ENCODE results near the gene WFDC1.

The WFDC1 gene

GRCh38 chr16:84271866-84272265, 22.8 kb upstream of the WFDC1 start:
- H3K36me3 ChIP-seq (ENCODE audit: control insufficient read depth in 2 of 2, insufficient read depth in 2 of 2, low read length in 2 of 2): no peaks in the 10 kb centered on the region
- no peak overlapping the region for H3K27ac ChIP-seq (ENCODE audit: low read depth in 2 of 2, low read length in 2 of 2)
- H3K9ac ChIP-seq (ENCODE audit: low read depth in 1 of 2, low read length in 2 of 2): no peak overlapping the region
- H3K9me3 ChIP-seq (ENCODE audit: control insufficient read depth in 2 of 2, low read length in 2 of 2): no peaks in the 10 kb centered on the region
- no peak overlapping the region for H3K4me3 ChIP-seq (ENCODE audit: low read length in 2 of 2)
- H3K27me3 ChIP-seq (ENCODE audit: control insufficient read depth in 2 of 2, insufficient read depth in 2 of 2, low read length in 2 of 2): peaks cover 0 to 4% of the 10 kb centered on the region in 2 donors
- no peaks in the 10 kb centered on the region for H3K4me1 ChIP-seq (ENCODE audit: control insufficient read depth in 2 of 2, insufficient read depth in 2 of 2, low read length in 2 of 2)

- no peak overlapping the region for H3K9ac ChIP-seq (ENCODE audit: low read depth in 1 of 2, low read length in 2 of 2)
- H3K4me3 ChIP-seq (ENCODE audit: low read length in 2 of 2): no peak overlapping the region
- H3K4me1 ChIP-seq (ENCODE audit: control insufficient read depth in 2 of 2, insufficient read depth in 2 of 2, low read length in 2 of 2): no peaks in the 10 kb centered on the region
- no peak overlapping the region for H3K27ac ChIP-seq (ENCODE audit: low read depth in 2 of 2, low read length in 2 of 2)
- no peaks in the 10 kb centered on the region for H3K36me3 ChIP-seq (ENCODE audit: control insufficient read depth in 2 of 2, insufficient read depth in 2 of 2, low read length in 2 of 2)
- H3K27me3 ChIP-seq (ENCODE audit: control insufficient read depth in 2 of 2, insufficient read depth in 2 of 2, low read length in 2 of 2): peaks cover 0 to 4% of the 10 kb centered on the region in 2 donors
- no peaks in the 10 kb centered on the region for H3K9me3 ChIP-seq (ENCODE audit: control insufficient read depth in 2 of 2, low read length in 2 of 2)
Measured at GRCh38 chr16:84272740-84273320, 21.8 kb upstream of the WFDC1 start.

GRCh38 chr16:84274515-84274914, 20.2 kb upstream of the WFDC1 start:
- Histone ChIP-seq H3K27me3 (ENCODE audit: control insufficient read depth in 2 of 2, insufficient read depth in 2 of 2, low read length in 2 of 2) (peaks cover 0 to 4% of the 10 kb centered on the region in 2 donors), H3K4me1 (ENCODE audit: control insufficient read depth in 2 of 2, insufficient read depth in 2 of 2, low read length in 2 of 2) (no peaks in the 10 kb centered on the region), H3K36me3 (ENCODE audit: control insufficient read depth in 2 of 2, insufficient read depth in 2 of 2, low read length in 2 of 2) (no peaks in the 10 kb centered on the region), H3K9me3 (ENCODE audit: control insufficient read depth in 2 of 2, low read length in 2 of 2) (no peaks in the 10 kb centered on the region), H3K4me3 (ENCODE audit: low read length in 2 of 2) (no peak overlapping the region), H3K9ac (ENCODE audit: low read depth in 1 of 2, low read length in 2 of 2) (no peak overlapping the region), H3K27ac (ENCODE audit: low read depth in 2 of 2, low read length in 2 of 2) (no peak overlapping the region)

GRCh38 chr16:84275585-84276151, 19.0 kb upstream of the WFDC1 start:
- Histone ChIP-seq H3K27ac (ENCODE audit: low read depth in 2 of 2, low read length in 2 of 2) (no peak overlapping the region), H3K9me3 (ENCODE audit: control insufficient read depth in 2 of 2, low read length in 2 of 2) (no peaks in the 10 kb centered on the region), H3K4me3 (ENCODE audit: low read length in 2 of 2) (no peak overlapping the region), H3K36me3 (ENCODE audit: control insufficient read depth in 2 of 2, insufficient read depth in 2 of 2, low read length in 2 of 2) (no peaks in the 10 kb centered on the region), H3K27me3 (ENCODE audit: control insufficient read depth in 2 of 2, insufficient read depth in 2 of 2, low read length in 2 of 2) (peaks cover 0 to 4% of the 10 kb centered on the region in 2 donors), H3K9ac (ENCODE audit: low read depth in 1 of 2, low read length in 2 of 2) (no peak overlapping the region), H3K4me1 (ENCODE audit: control insufficient read depth in 2 of 2, insufficient read depth in 2 of 2, low read length in 2 of 2) (no peaks in the 10 kb centered on the region)

GRCh38 chr16:84277244-84277823, 17.3 kb upstream of the WFDC1 start:
- Histone ChIP-seq H3K9me3 (ENCODE audit: control insufficient read depth in 2 of 2, low read length in 2 of 2) (no peaks in the 10 kb centered on the region), H3K36me3 (ENCODE audit: control insufficient read depth in 2 of 2, insufficient read depth in 2 of 2, low read length in 2 of 2) (no peaks in the 10 kb centered on the region), H3K4me1 (ENCODE audit: control insufficient read depth in 2 of 2, insufficient read depth in 2 of 2, low read length in 2 of 2) (no peaks in the 10 kb centered on the region), H3K27me3 (ENCODE audit: control insufficient read depth in 2 of 2, insufficient read depth in 2 of 2, low read length in 2 of 2) (no peaks in the 10 kb centered on the region), H3K4me3 (ENCODE audit: low read length in 2 of 2) (no peak overlapping the region), H3K9ac (ENCODE audit: low read depth in 1 of 2, low read length in 2 of 2) (no peak overlapping the region), H3K27ac (ENCODE audit: low read depth in 2 of 2, low read length in 2 of 2) (no peak overlapping the region)

GRCh38 chr16:84278333-84278732, 16.3 kb upstream of the WFDC1 start:
- Histone ChIP-seq H3K27ac (ENCODE audit: low read depth in 2 of 2, low read length in 2 of 2) (no peak overlapping the region), H3K9me3 (ENCODE audit: control insufficient read depth in 2 of 2, low read length in 2 of 2) (no peaks in the 10 kb centered on the region), H3K9ac (ENCODE audit: low read depth in 1 of 2, low read length in 2 of 2) (no peak overlapping the region), H3K27me3 (ENCODE audit: control insufficient read depth in 2 of 2, insufficient read depth in 2 of 2, low read length in 2 of 2) (no peaks in the 10 kb centered on the region), H3K4me3 (ENCODE audit: low read length in 2 of 2) (no peak overlapping the region), H3K4me1 (ENCODE audit: control insufficient read depth in 2 of 2, insufficient read depth in 2 of 2, low read length in 2 of 2) (peaks cover under 1 to 2% of the 10 kb centered on the region in 2 donors), H3K36me3 (ENCODE audit: control insufficient read depth in 2 of 2, insufficient read depth in 2 of 2, low read length in 2 of 2) (no peaks in the 10 kb centered on the region)

- H3K27ac ChIP-seq (ENCODE audit: low read depth in 2 of 2, low read length in 2 of 2): no peak overlapping the region
- H3K9me3 ChIP-seq (ENCODE audit: control insufficient read depth in 2 of 2, low read length in 2 of 2): no peaks in the 10 kb centered on the region
- H3K9ac ChIP-seq (ENCODE audit: low read depth in 1 of 2, low read length in 2 of 2): no peak overlapping the region
- H3K4me1 ChIP-seq (ENCODE audit: control insufficient read depth in 2 of 2, insufficient read depth in 2 of 2, low read length in 2 of 2): peaks cover 6 to 7% of the 10 kb centered on the region in 2 donors
- no peaks in the 10 kb centered on the region for H3K27me3 ChIP-seq (ENCODE audit: control insufficient read depth in 2 of 2, insufficient read depth in 2 of 2, low read length in 2 of 2)
- H3K36me3 ChIP-seq (ENCODE audit: control insufficient read depth in 2 of 2, insufficient read depth in 2 of 2, low read length in 2 of 2): no peaks in the 10 kb centered on the region
- H3K4me3 ChIP-seq (ENCODE audit: low read length in 2 of 2): no peak overlapping the region
Measured at GRCh38 chr16:84278968-84279367, 15.7 kb upstream of the WFDC1 start.

GRCh38 chr16:84279881-84280280, 14.8 kb upstream of the WFDC1 start:
- no peak overlapping the region for H3K27ac ChIP-seq (ENCODE audit: low read depth in 2 of 2, low read length in 2 of 2)
- H3K4me3 ChIP-seq (ENCODE audit: low read length in 2 of 2): no peak overlapping the region
- H3K27me3 ChIP-seq (ENCODE audit: control insufficient read depth in 2 of 2, insufficient read depth in 2 of 2, low read length in 2 of 2): no peaks in the 10 kb centered on the region
- no peak overlapping the region for H3K9ac ChIP-seq (ENCODE audit: low read depth in 1 of 2, low read length in 2 of 2)
- no peaks in the 10 kb centered on the region for H3K9me3 ChIP-seq (ENCODE audit: control insufficient read depth in 2 of 2, low read length in 2 of 2)
- H3K36me3 ChIP-seq (ENCODE audit: control insufficient read depth in 2 of 2, insufficient read depth in 2 of 2, low read length in 2 of 2): no peaks in the 10 kb centered on the region
- H3K4me1 ChIP-seq (ENCODE audit: control insufficient read depth in 2 of 2, insufficient read depth in 2 of 2, low read length in 2 of 2): peaks cover 14 to 15% of the 10 kb centered on the region in 2 donors

- no peak overlapping the region for H3K27ac ChIP-seq (ENCODE audit: low read depth in 2 of 2, low read length in 2 of 2)
- no peak overlapping the region for H3K4me3 ChIP-seq (ENCODE audit: low read length in 2 of 2)
- H3K9ac ChIP-seq (ENCODE audit: low read depth in 1 of 2, low read length in 2 of 2): no peak overlapping the region
- no peaks in the 10 kb centered on the region for H3K27me3 ChIP-seq (ENCODE audit: control insufficient read depth in 2 of 2, insufficient read depth in 2 of 2, low read length in 2 of 2)
- H3K4me1 ChIP-seq (ENCODE audit: control insufficient read depth in 2 of 2, insufficient read depth in 2 of 2, low read length in 2 of 2): peaks cover 14 to 17% of the 10 kb centered on the region in 2 donors
- no peaks in the 10 kb centered on the region for H3K9me3 ChIP-seq (ENCODE audit: control insufficient read depth in 2 of 2, low read length in 2 of 2)
- no peaks in the 10 kb centered on the region for H3K36me3 ChIP-seq (ENCODE audit: control insufficient read depth in 2 of 2, insufficient read depth in 2 of 2, low read length in 2 of 2)
Measured at GRCh38 chr16:84281074-84281473, 13.6 kb upstream of the WFDC1 start.

- Histone ChIP-seq H3K4me1 (ENCODE audit: control insufficient read depth in 2 of 2, insufficient read depth in 2 of 2, low read length in 2 of 2) (peaks cover 14 to 17% of the 10 kb centered on the region in 2 donors), H3K4me3 (ENCODE audit: low read length in 2 of 2) (no peak overlapping the region), H3K9me3 (ENCODE audit: control insufficient read depth in 2 of 2, low read length in 2 of 2) (no peaks in the 10 kb centered on the region), H3K9ac (ENCODE audit: low read depth in 1 of 2, low read length in 2 of 2) (no peak overlapping the region), H3K27me3 (ENCODE audit: control insufficient read depth in 2 of 2, insufficient read depth in 2 of 2, low read length in 2 of 2) (no peaks in the 10 kb centered on the region), H3K36me3 (ENCODE audit: control insufficient read depth in 2 of 2, insufficient read depth in 2 of 2, low read length in 2 of 2) (no peaks in the 10 kb centered on the region), H3K27ac (ENCODE audit: low read depth in 2 of 2, low read length in 2 of 2) (no peak overlapping the region)
Measured at GRCh38 chr16:84282533-84282932, 12.1 kb upstream of the WFDC1 start.
